GM13976 (cell line): ENCODE data around the gene TLR4.

ENCODE experiments used
- DNase-seq: peaks from one replicate; pipeline ENCODE4 v3.0.0; 2012; ENCODE audit warnings: low spot score
- in situ Hi-C: fragments of 300-500 bp; cut with MboI; formaldehyde crosslinking; loops from one replicate; pipeline ENCODE4 v1.12.0; 2022; ENCODE audit warnings: low sequenced_read_pairs, mixed read lengths, inconsistent platforms; ENCODE audit not compliant: unreplicated experiment
- TF ChIP-seq, protein P1 (sequence below): IDR thresholded peaks from 2 replicates; pipeline ENCODE4 v1.5.1; 2012; ENCODE audit warnings: borderline replicate concordance, mild to moderate bottlenecking; ENCODE audit not compliant: insufficient read depth; ENCODE audit errors: extremely low read depth, missing control alignments, control extremely low read depth

The TLR4 gene

DNA sequence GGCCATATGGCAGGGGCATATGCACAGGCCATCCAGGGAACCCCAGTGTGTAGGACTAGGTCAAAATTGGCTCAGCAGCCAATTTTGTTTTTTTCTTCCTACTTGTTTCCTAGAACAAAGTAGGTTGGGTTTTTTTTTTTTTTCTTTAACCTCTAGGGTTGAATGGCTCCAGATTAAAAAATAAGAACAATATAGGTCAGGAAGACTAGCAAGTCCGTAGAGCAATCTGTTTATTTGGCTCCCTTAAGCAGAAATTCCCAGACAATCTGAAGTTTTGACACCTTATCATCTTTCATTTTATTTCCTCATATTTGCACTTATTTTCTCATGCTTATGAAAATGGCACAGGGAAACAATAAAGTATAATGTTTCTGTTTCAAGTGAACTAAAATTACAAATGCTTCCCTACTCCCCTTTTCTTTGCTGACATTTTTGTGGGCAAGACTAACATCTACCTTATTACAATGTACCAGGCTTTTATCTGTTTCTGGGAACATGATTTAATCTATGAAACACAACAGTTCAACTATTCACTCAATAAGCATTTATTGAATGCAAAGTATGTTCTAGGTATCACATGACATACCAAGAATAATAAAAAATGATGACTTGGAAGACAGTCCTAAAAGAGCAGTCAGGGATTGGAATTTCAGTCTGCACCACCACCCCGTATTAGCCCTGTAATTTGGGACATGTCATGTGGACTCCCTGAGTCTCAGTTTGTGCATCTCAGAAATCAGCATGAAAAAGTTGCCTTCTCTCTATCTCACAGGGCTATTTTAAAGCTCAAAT, 30.5 kb downstream of the TLR4 start:
- in situ Hi-C loops = no loop called here
- no peak for DNase-seq
- TF ChIP-seq, protein P1, sequence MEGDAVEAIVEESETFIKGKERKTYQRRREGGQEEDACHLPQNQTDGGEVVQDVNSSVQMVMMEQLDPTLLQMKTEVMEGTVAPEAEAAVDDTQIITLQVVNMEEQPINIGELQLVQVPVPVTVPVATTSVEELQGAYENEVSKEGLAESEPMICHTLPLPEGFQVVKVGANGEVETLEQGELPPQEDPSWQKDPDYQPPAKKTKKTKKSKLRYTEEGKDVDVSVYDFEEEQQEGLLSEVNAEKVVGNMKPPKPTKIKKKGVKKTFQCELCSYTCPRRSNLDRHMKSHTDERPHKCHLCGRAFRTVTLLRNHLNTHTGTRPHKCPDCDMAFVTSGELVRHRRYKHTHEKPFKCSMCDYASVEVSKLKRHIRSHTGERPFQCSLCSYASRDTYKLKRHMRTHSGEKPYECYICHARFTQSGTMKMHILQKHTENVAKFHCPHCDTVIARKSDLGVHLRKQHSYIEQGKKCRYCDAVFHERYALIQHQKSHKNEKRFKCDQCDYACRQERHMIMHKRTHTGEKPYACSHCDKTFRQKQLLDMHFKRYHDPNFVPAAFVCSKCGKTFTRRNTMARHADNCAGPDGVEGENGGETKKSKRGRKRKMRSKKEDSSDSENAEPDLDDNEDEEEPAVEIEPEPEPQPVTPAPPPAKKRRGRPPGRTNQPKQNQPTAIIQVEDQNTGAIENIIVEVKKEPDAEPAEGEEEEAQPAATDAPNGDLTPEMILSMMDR = no peak

DNA sequence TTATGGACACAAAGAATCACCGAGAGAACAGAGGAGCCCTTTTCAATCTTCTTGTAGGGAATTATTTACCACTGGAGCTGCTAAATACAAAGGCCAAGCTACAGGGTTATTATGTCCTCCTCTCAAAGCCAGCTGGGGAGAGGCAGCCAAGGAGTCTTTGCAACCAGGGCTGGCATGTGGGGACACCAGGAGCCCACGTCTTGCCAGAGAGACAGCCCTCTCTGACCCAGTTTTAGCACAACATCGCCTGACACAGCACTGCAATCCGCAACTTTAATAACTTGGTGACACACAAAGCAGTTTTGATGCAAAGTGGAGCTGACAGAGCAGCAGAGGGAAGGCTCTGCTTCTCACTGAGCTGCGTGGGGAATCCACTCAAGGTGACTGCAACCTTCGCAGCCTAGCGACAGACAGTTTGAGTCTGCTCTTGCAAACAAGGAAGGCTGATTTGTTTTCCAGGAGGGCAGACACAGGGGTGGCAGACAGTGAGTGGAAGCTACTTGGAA, 33.6 kb downstream of the TLR4 start:
- no peak for DNase-seq
- TF ChIP-seq, protein P1 = no peak
- in situ Hi-C loops = no loop called here

DNA sequence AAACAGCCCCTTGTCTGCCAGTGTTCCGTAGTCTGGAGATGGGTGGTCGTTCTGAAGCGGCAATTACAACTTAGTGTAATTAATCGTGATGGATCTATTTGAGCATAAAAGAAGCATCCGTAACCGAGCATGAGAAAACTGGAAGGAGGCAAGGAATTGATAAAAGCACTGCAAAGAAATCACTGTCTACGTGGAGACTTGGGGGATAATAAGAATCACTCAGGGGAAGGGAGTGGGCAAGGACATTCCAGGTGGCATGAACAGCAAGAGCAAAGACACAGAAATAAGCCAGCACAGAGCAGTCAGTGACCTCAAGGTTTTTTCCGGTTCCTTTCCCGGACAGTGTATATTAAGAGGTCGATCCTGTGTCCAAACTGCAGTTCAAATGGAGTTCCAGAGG, 35.0 kb downstream of the TLR4 start:
- no peak for DNase-seq
- TF ChIP-seq, protein P1 = no peak
- in situ Hi-C loops = no loop called here

DNA sequence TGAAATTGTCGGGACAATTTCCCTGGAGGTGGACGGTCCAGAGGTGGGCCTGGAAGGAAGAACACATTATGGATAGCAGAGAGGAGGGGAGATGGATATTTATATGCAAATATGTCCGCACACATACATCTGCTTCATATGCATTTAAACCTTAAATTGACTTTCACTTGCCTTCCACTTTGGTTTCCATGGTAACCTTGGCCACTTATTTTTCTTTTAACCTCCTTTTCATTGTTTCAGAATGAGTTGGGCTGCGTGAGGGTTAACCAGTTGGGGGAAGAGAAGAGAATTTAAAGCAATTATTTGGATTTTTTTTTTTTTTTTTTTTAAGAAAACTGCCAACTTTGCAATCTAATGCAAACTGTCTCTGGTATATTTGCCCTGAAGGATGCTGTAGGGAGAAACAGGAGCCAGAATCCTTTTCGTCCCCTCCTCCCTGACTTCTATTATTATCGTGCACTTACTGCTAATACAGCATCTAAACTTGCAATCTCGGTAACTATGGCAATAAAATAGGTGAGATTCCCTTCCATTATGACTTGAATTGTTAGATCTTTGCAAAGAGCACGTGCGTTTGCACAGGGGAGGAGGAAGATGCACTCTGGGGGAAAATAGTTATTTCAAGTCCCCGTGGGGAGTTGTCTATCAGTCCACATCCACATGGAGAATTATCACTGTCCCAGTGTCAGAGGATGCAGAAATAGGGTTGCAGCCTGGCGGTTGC, 35.6 kb downstream of the TLR4 start:
- TF ChIP-seq, protein P1 = no peak
- DNase-seq = no peak
- in situ Hi-C loops = no loop called here

DNA sequence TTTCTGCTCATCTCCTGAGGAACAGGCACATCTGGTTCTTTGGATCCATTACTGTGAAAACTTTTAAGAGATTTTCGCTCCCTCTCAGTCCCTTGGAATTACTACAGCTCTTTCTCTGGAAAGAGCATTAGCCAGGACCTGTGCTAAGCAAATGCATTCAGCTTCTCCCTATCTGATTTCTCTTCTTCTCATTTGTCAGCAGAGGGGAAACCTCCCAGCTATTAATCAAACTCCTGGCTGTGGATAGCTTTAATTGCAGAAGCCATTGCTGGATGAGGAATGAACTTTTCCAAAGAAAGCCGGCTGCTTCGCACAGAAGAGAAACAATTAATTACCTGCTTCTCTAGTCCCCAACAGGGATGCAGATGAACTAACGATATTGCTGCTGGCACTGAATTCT, 37.9 kb downstream of the TLR4 start:
- TF ChIP-seq, protein P1 = no peak
- in situ Hi-C loops = no loop called here
- no peak for DNase-seq

DNA sequence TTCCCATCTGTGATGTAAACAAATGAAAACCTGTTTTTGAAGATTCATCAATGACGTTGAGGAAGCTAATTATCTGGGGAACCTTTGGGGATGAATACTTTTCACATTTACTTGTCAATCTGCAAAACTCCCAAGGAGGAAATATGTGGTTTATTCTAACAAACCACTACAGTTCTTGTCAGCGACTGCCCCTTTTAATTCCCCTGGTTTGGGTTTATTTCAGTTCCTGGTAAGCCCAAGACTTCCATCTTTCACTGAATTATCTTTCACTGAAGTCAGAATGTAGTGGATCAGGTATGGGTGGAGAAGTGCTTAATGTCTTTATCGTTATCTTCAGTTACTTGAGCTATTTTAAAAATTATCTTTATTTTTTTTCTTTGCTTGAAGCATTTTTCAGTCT, 40.2 kb downstream of the TLR4 start:
- in situ Hi-C loops = no loop called here
- TF ChIP-seq, protein P1 = no peak
- DNase-seq = no peak
